T-helper 1 cell treated with Interleukin-12 subunit alpha and Interleukin-12 subunit beta and Interleukin-4 antibody, amounts not matched to agents 30 μg/mL and 1 μg/mL, for 36 hours (primary cell): ENCODE measurements around the gene SPG7.

Experiments used
- H3K27ac Mint-ChIP-seq: one replicate; pipeline ENCODE4 v1.8.0; 2021; ENCODE audit warnings: mild to moderate bottlenecking, mixed read lengths
- H3K27me3 Mint-ChIP-seq: one replicate; pipeline ENCODE4 v1.8.0; 2021; ENCODE audit warnings: low read depth, mixed read lengths
- H3K36me3 Mint-ChIP-seq: one replicate; pipeline ENCODE4 v1.8.0; 2021; ENCODE audit warnings: low read depth, mixed read lengths
- H3K4me1 Mint-ChIP-seq: one replicate; pipeline ENCODE4 v1.8.0; 2021; ENCODE audit warnings: low read depth, mixed read lengths
- H3K4me3 Mint-ChIP-seq: one replicate; pipeline ENCODE4 v1.8.0; 2021; ENCODE audit warnings: mild to moderate bottlenecking, moderate library complexity, mixed read lengths
- H3K9me3 Mint-ChIP-seq: one replicate; pipeline ENCODE4 v1.8.0; 2021; ENCODE audit warnings: mixed read lengths

SPG7 gene

GRCh38 chr16:89493776-89494175, 14.4 kb upstream of the SPG7 start:
- Mint-ChIP-seq H3K4me1 (peaks cover 20% of the 10 kb centered on the region), H3K27ac (peak overlapping the region; percentile 52), H3K4me3 (no peak overlapping the region), H3K9me3 (no peaks in the 10 kb centered on the region), H3K36me3 (peaks cover 11% of the 10 kb centered on the region), H3K27me3 (no peaks in the 10 kb centered on the region)

GRCh38 chr16:89495121-89495520, 13.1 kb upstream of the SPG7 start:
- Mint-ChIP-seq H3K27me3 (no peaks in the 10 kb centered on the region), H3K9me3 (no peaks in the 10 kb centered on the region), H3K4me3 (no peak overlapping the region), H3K27ac (no peak overlapping the region), H3K36me3 (peaks cover 8% of the 10 kb centered on the region), H3K4me1 (peaks cover 16% of the 10 kb centered on the region)

- no peaks in the 10 kb centered on the region for H3K9me3 Mint-ChIP-seq
- H3K4me1 Mint-ChIP-seq = no peaks in the 10 kb centered on the region
- no peak overlapping the region for H3K27ac Mint-ChIP-seq
- H3K27me3 Mint-ChIP-seq = no peaks in the 10 kb centered on the region
- H3K4me3 Mint-ChIP-seq = no peak overlapping the region
- peaks cover 2% of the 10 kb centered on the region for H3K36me3 Mint-ChIP-seq
These were observed 9.4 kb upstream of the SPG7 start for GRCh38 chr16:89498839-89499238.

- H3K4me3 Mint-ChIP-seq = no peak overlapping the region
- peaks cover 2% of the 10 kb centered on the region for H3K36me3 Mint-ChIP-seq
- no peak overlapping the region for H3K27ac Mint-ChIP-seq
- H3K9me3 Mint-ChIP-seq = no peaks in the 10 kb centered on the region
- no peaks in the 10 kb centered on the region for H3K27me3 Mint-ChIP-seq
- H3K4me1 Mint-ChIP-seq = no peaks in the 10 kb centered on the region
These were observed 8.4 kb upstream of the SPG7 start for GRCh38 chr16:89499767-89500166.

GRCh38 chr16:89502081-89502843, 5.9 kb upstream of the SPG7 start:
- Mint-ChIP-seq H3K27me3 (no peaks in the 10 kb centered on the region), H3K36me3 (peaks cover 2% of the 10 kb centered on the region), H3K4me1 (peaks cover 17% of the 10 kb centered on the region), H3K4me3 (no peak overlapping the region), H3K27ac (no peak overlapping the region), H3K9me3 (no peaks in the 10 kb centered on the region)

GRCh38 chr16:89504091-89504490, 4.1 kb upstream of the SPG7 start:
- no peaks in the 10 kb centered on the region for H3K27me3 Mint-ChIP-seq
- peaks cover 18% of the 10 kb centered on the region for H3K4me1 Mint-ChIP-seq
- H3K4me3 Mint-ChIP-seq = no peak overlapping the region
- H3K27ac Mint-ChIP-seq = no peak overlapping the region
- no peaks in the 10 kb centered on the region for H3K36me3 Mint-ChIP-seq
- H3K9me3 Mint-ChIP-seq = no peaks in the 10 kb centered on the region

- peaks cover 18% of the 10 kb centered on the region for H3K4me1 Mint-ChIP-seq
- no peaks in the 10 kb centered on the region for H3K9me3 Mint-ChIP-seq
- peaks cover 2% of the 10 kb centered on the region for H3K36me3 Mint-ChIP-seq
- H3K4me3 Mint-ChIP-seq = peak overlapping the region; percentile 74
- peak overlapping the region; percentile 88 for H3K27ac Mint-ChIP-seq
- H3K27me3 Mint-ChIP-seq = no peaks in the 10 kb centered on the region
These were observed 2.7 kb upstream of the SPG7 start for GRCh38 chr16:89505204-89506112.

- H3K27me3 Mint-ChIP-seq = no peaks in the 10 kb centered on the region
- peaks cover 18% of the 10 kb centered on the region for H3K4me1 Mint-ChIP-seq
- peak overlapping the region; percentile 88 for H3K27ac Mint-ChIP-seq
- H3K4me3 Mint-ChIP-seq = peak overlapping the region; percentile 74
- H3K36me3 Mint-ChIP-seq = peaks cover 4% of the 10 kb centered on the region
- H3K9me3 Mint-ChIP-seq = no peaks in the 10 kb centered on the region
These were observed 2.1 kb upstream of the SPG7 start for GRCh38 chr16:89506113-89506504.

GRCh38 chr16:89506791-89507191, 1.4 kb upstream of the SPG7 start:
- Mint-ChIP-seq H3K9me3 (no peaks in the 10 kb centered on the region), H3K27me3 (no peaks in the 10 kb centered on the region), H3K27ac (peak overlapping the region; percentile 76), H3K4me3 (peak overlapping the region; percentile 74), H3K36me3 (peaks cover 4% of the 10 kb centered on the region), H3K4me1 (peaks cover 20% of the 10 kb centered on the region)

- Mint-ChIP-seq H3K36me3 (peaks cover 4% of the 10 kb centered on the region), H3K27ac (peak overlapping the region; percentile 76), H3K4me1 (peaks cover 20% of the 10 kb centered on the region), H3K27me3 (no peaks in the 10 kb centered on the region), H3K9me3 (no peaks in the 10 kb centered on the region), H3K4me3 (peak overlapping the region; percentile 74)
These were observed 879 bp upstream of the SPG7 start for GRCh38 chr16:89507214-89507833.

- no peaks in the 10 kb centered on the region for H3K9me3 Mint-ChIP-seq
- H3K4me1 Mint-ChIP-seq = peaks cover 16% of the 10 kb centered on the region
- no peaks in the 10 kb centered on the region for H3K27me3 Mint-ChIP-seq
- peak overlapping the region; percentile 57 for H3K4me3 Mint-ChIP-seq
- H3K36me3 Mint-ChIP-seq = peaks cover 14% of the 10 kb centered on the region
- peak overlapping the region; percentile 45 for H3K27ac Mint-ChIP-seq
These were observed 2.3 kb downstream of the SPG7 start for GRCh38 chr16:89510526-89510925.

GRCh38 chr16:89511374-89511773, 3.2 kb downstream of the SPG7 start:
- Mint-ChIP-seq H3K27me3 (no peaks in the 10 kb centered on the region), H3K36me3 (peaks cover 14% of the 10 kb centered on the region), H3K4me3 (no peak overlapping the region), H3K9me3 (no peaks in the 10 kb centered on the region), H3K27ac (no peak overlapping the region), H3K4me1 (peaks cover 11% of the 10 kb centered on the region)

- Mint-ChIP-seq H3K9me3 (no peaks in the 10 kb centered on the region), H3K4me1 (peaks cover 4% of the 10 kb centered on the region), H3K36me3 (peaks cover 17% of the 10 kb centered on the region), H3K4me3 (no peak overlapping the region), H3K27ac (no peak overlapping the region), H3K27me3 (no peaks in the 10 kb centered on the region)
These were observed 4.2 kb downstream of the SPG7 start for GRCh38 chr16:89512453-89512852.

GRCh38 chr16:89517128-89517527, 8.9 kb downstream of the SPG7 start:
- Mint-ChIP-seq H3K36me3 (peaks cover 29% of the 10 kb centered on the region), H3K4me3 (no peak overlapping the region), H3K9me3 (no peaks in the 10 kb centered on the region), H3K27me3 (no peaks in the 10 kb centered on the region), H3K4me1 (peaks cover 6% of the 10 kb centered on the region), H3K27ac (no peak overlapping the region)
